Mesodermal cell (in vitro differentiated cells): ENCODE measurements around the gene TMX3.

Experiments
- H3K27ac ChIP-seq: 2 replicates; pipeline ENCODE4 v1.7.0; 2013; ENCODE audit warnings: mild to moderate bottlenecking, low read depth, low read length, moderate library complexity; ENCODE audit not compliant: severe bottlenecking
- H3K36me3 ChIP-seq: 2 replicates; pipeline ENCODE4 v1.7.1; 2013; ENCODE audit warnings: mild to moderate bottlenecking, low read length, moderate library complexity; ENCODE audit not compliant: control insufficient read depth, insufficient read depth
- H3K4me1 ChIP-seq: one replicate; pipeline ENCODE4 v1.7.1; 2013; ENCODE audit warnings: mild to moderate bottlenecking, low read length; ENCODE audit not compliant: insufficient read depth, control insufficient read depth, poor library complexity, severe bottlenecking
- H3K4me3 ChIP-seq: 2 replicates; pipeline ENCODE4 v1.7.0; 2013; ENCODE audit warnings: low read length, control low read depth, mild to moderate bottlenecking; ENCODE audit not compliant: insufficient read depth, poor library complexity, severe bottlenecking; ENCODE audit errors: extremely low read depth
- H3K9me3 ChIP-seq: 2 replicates; pipeline ENCODE4 v1.7.1; 2013; ENCODE audit warnings: mild to moderate bottlenecking, low read length, moderate library complexity; ENCODE audit not compliant: control insufficient read depth
- WGBS, 2 experiments: methylation state at CpG; one replicate each; pipeline ENCODE4 v1.1.5; 2013; ENCODE audit warnings: missing lambda C conversion rate in 2 of 2; ENCODE audit not compliant: insufficient coverage in 2 of 2; 5-methylcytosine and 5-hydroxymethylcytosine counted together

The TMX3 gene

GRCh38 chr18:68667121-68667520 lies 47.8 kb downstream of the TMX3 start:
- 82 to 84% methylated on average over 3 of the region's 5 CpGs for WGBS, 2 experiments
- no peaks in the 10 kb centered on the region for H3K4me1 ChIP-seq

GRCh38 chr18:68666381-68666780 lies 48.5 kb downstream of the TMX3 start:
- Histone ChIP-seq H3K4me1 (no peaks in the 10 kb centered on the region), H3K27ac (no peak overlapping the region), H3K4me3 (no peak overlapping the region), H3K36me3 (no peaks in the 10 kb centered on the region), H3K9me3 (no peaks in the 10 kb centered on the region)

More at GRCh38 chr18:68667121-68667520, 47.8 kb downstream of the TMX3 start:
- Histone ChIP-seq H3K4me3 (no peak overlapping the region), H3K9me3 (no peaks in the 10 kb centered on the region), H3K36me3 (no peaks in the 10 kb centered on the region), H3K27ac (no peak overlapping the region)

- H3K4me1 ChIP-seq, result no peaks in the 10 kb centered on the region
- H3K4me3 ChIP-seq, result no peak overlapping the region
- H3K36me3 ChIP-seq, result no peaks in the 10 kb centered on the region
- no peak overlapping the region for H3K27ac ChIP-seq
- no peaks in the 10 kb centered on the region for H3K9me3 ChIP-seq
- WGBS, 2 experiments, result 88 to 100% methylated on average over 1 of the region's 1 CpG
These were observed 49.3 kb downstream of the TMX3 start for GRCh38 chr18:68665628-68666027.

GRCh38 chr18:68662754-68663153 lies 52.2 kb downstream of the TMX3 start:
- Histone ChIP-seq H3K36me3 (no peaks in the 10 kb centered on the region), H3K9me3 (no peaks in the 10 kb centered on the region), H3K4me1 (no peaks in the 10 kb centered on the region), H3K4me3 (no peak overlapping the region), H3K27ac (no peak overlapping the region)
- 67% methylated on average over 1 of the region's 4 CpGs; no CpG with 5 or more reads in 1 of the 2 experiments for WGBS, 2 experiments

- Histone ChIP-seq H3K4me1 (no peaks in the 10 kb centered on the region), H3K4me3 (no peak overlapping the region), H3K27ac (no peak overlapping the region), H3K9me3 (no peaks in the 10 kb centered on the region), H3K36me3 (no peaks in the 10 kb centered on the region)
- WGBS, 2 experiments, result 64% methylated on average over 2 of the region's 5 CpGs; no CpG with 5 or more reads in 1 of the 2 experiments
These were observed 54.3 kb downstream of the TMX3 start for GRCh38 chr18:68660354-68661183.

- Histone ChIP-seq H3K27ac (no peak overlapping the region), H3K4me3 (no peak overlapping the region), H3K9me3 (no peaks in the 10 kb centered on the region), H3K4me1 (no peaks in the 10 kb centered on the region), H3K36me3 (no peaks in the 10 kb centered on the region)
These were observed 66.7 kb downstream of the TMX3 start for GRCh38 chr18:68648191-68648590.

- WGBS, 2 experiments, result 87 to 95% methylated on average over 3 of the region's 3 CpGs
- H3K4me3 ChIP-seq, result no peak overlapping the region
- H3K27ac ChIP-seq, result no peak overlapping the region
- H3K9me3 ChIP-seq, result no peaks in the 10 kb centered on the region
- H3K4me1 ChIP-seq, result no peaks in the 10 kb centered on the region
- no peaks in the 10 kb centered on the region for H3K36me3 ChIP-seq
These were observed 72.9 kb downstream of the TMX3 start for GRCh38 chr18:68642003-68642402.

GRCh38 chr18:68640861-68641260 lies 74.0 kb downstream of the TMX3 start:
- no peak overlapping the region for H3K4me3 ChIP-seq
- no peaks in the 10 kb centered on the region for H3K9me3 ChIP-seq
- no peak overlapping the region for H3K27ac ChIP-seq
- no peaks in the 10 kb centered on the region for H3K36me3 ChIP-seq
- no peaks in the 10 kb centered on the region for H3K4me1 ChIP-seq

GRCh38 chr18:68638613-68639012 lies 76.3 kb downstream of the TMX3 start:
- Histone ChIP-seq H3K9me3 (no peaks in the 10 kb centered on the region), H3K36me3 (no peaks in the 10 kb centered on the region), H3K27ac (no peak overlapping the region), H3K4me1 (no peaks in the 10 kb centered on the region), H3K4me3 (no peak overlapping the region)
- WGBS, 2 experiments, result 94 to 100% methylated on average over 5 to 6 of the region's 6 CpGs

GRCh38 chr18:68627812-68628211 lies 87.1 kb downstream of the TMX3 start:
- Histone ChIP-seq H3K9me3 (no peaks in the 10 kb centered on the region), H3K4me1 (no peaks in the 10 kb centered on the region), H3K36me3 (no peaks in the 10 kb centered on the region), H3K27ac (no peak overlapping the region), H3K4me3 (no peak overlapping the region)
